Cerebellar nuclear complex (tissue), 1 donor: ENCODE measurements around the gene ENTPD6.

ENCODE experiments used
- DNase-seq, 2 experiments: peaks; one replicate each; lab custom pipeline; 2025; lab: John Stamatoyannopoulos, UW

ENTPD6 gene

GRCh38 chr20:25188218-25188617 lies 7.3 kb upstream of the ENTPD6 start:
- no peak for DNase-seq

- no peak for DNase-seq
These were observed 4.5 kb upstream of the ENTPD6 start for GRCh38 chr20:25191051-25191450.

DNA sequence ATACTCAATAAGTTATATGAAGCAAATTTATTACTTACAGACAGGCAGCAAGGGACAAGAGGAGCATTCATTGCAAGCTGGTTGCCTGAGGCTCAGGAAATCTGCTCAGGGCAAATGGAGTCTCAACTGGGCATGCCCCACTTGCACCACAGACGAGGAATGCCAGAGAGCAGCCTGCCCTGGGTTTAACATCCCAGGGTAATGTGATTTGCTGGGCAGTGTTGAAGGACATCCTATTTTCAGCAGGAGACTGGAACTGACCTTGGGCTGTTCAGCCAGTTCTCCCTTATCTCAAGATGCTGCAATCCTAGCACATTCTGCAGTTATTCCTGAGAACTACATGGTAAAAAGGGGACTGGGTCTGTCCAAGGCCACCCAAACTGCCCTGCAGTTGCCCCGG lies 3.8 kb upstream of the ENTPD6 start:
- DNase-seq = no peak

- no peak for DNase-seq
These were observed 1.7 kb upstream of the ENTPD6 start for GRCh38 chr20:25193843-25194242.

DNA sequence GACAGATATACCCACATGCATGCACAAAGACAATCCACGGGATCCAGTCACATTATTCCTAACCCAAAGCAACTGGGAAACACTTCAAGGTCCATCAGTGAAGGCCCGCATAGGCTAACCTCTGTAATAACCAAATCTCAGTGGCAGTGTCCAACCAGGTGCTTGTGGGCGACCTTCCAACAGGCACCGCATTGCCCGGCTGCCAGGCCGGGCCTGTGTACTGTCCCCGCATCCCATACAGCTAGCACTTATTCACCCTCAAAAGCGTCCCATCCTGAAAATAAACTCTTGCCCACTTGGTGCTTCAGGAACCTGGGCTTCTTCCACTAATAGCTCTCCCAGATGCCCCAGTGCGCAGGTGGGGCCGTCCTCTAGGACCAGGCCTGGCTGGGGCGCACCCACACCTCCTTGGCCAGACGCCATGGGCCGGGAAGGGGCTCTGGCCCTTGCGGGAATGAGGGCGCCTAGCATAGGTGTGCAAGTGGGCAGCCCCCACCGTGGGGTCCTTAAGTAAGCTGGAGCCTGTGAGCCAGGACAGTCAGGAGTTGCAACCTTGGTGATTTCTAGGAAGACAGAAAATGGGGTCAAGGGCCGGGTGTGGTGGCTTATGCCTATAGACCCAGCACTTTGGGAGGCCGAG lies 1.1 kb upstream of the ENTPD6 start:
- no peak for DNase-seq

GRCh38 chr20:25195962-25196785 lies 662 bp downstream of the ENTPD6 start:
- no peak for DNase-seq

DNA sequence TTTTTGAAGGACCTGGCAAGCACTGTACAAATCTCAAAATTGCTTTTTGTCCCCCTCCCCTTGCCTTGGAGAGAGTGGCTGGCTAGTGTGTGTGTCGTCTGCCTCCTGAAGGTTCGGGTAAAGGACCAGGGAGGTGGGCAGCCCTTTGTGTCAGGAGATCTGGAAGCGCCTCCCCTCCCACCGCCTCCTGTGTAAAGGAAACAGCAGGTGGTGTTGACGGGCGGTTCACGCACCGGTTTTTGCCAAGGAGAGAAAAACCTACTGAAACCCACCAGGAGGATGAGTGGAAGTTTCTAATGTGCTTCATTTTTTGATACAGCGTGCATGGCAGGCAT lies 1.2 kb downstream of the ENTPD6 start:
- DNase-seq = no peak

DNA sequence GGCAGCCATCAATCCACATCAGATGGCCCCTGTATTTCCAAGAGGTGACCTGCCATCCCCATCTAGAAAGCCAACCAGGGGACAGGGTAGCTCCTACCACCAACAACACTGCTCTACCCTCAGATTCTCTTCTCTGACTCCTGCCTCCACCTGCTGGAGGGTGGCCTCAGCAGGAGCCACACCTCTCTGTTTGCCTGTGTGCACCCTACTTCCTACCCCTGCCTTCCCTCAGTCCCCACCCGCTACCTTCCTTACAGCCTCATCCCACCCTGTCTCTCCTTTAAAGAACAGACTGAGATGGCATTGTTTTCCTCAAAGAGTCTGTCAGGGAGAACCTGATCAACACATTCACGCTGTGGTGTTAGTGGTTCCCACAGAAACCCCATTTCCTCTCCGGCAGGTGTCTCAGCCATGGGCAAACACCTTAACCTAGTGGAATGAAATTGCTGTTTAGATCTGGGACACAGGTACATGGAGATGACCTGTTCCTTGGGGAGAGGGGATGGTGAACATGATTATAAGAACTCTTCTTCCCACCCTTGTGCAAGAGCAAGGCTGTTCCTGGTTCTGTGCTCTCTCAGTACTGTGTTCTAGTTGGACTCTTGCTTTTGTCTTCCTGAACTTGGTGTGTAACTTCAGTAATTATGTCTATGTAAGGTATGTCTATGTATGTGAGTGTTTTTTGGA lies 1.8 kb downstream of the ENTPD6 start:
- DNase-seq = no peak

DNA sequence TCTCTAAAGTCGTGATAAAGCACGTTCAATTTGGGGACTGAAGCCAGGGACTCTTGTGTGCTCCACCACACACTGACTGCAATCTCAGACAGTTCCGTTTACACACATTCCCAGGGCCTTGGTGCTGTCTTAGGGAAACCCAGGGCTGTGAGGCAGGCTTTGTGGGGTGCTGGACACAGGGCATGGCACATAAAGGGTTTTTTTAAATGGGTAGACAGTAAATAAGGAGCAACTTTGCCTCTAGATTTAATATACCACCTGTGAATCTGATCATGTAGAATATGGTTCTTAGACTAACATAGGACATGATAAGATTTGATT lies 2.3 kb downstream of the ENTPD6 start:
- no peak for DNase-seq

DNA sequence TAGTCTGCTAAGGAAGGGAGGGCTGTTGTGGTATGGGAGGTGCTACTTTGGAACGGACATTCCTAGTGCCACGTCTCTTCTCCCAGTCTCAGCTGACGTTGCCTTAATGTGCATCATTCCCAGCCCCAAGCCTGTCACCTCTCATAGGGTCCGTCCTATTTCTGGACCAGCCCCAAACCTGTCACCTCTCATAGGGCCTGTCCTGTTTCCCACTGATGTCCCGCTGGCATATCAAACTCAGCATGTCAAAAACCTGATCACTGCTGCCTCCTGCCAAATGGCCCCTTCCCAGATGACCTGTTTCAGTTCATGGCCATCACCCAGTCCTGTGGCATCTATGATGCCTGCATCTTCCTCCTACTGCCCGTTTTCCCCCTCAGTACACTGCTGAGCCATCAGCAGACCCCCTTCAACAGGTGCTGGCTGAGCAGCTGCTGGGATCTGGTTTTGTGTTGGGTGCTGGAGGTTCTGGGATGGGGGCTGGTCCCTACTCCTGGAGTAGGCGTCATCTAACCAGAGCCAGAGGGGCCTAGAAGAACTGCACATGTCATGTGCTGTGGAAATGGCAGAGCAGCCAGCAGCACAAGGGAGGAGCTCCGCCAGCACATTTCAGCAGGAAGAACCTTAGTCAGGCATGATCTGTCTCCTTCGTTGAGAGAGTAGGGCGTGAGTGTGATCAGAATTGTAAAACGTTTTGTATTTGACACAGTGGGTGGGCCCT lies 3.3 kb downstream of the ENTPD6 start:
- DNase-seq = no peak

GRCh38 chr20:25199473-25200260 lies 4.2 kb downstream of the ENTPD6 start:
- no peak for DNase-seq

DNA sequence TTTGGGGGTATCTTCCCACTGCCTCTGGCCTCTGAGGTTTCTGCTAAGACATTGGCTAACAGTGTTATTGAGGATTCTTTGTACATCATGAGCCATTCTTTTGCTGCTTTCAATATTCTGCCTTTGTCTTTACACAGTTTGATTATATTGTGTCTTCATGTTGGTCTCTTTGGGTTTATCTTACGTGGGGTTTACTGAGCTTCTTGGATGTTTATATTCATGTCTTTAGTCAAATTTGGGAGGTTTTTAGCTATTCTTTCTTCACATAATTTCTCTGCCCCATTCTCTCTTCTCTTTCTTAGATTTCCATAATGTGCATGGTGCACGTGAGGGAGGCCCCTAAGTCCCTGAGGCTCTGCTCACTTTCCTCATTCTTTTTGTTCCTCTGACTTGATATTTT lies 7.6 kb downstream of the ENTPD6 start:
- DNase-seq = no peak

GRCh38 chr20:25203871-25204320 lies 8.4 kb downstream of the ENTPD6 start:
- no peak for DNase-seq

DNA sequence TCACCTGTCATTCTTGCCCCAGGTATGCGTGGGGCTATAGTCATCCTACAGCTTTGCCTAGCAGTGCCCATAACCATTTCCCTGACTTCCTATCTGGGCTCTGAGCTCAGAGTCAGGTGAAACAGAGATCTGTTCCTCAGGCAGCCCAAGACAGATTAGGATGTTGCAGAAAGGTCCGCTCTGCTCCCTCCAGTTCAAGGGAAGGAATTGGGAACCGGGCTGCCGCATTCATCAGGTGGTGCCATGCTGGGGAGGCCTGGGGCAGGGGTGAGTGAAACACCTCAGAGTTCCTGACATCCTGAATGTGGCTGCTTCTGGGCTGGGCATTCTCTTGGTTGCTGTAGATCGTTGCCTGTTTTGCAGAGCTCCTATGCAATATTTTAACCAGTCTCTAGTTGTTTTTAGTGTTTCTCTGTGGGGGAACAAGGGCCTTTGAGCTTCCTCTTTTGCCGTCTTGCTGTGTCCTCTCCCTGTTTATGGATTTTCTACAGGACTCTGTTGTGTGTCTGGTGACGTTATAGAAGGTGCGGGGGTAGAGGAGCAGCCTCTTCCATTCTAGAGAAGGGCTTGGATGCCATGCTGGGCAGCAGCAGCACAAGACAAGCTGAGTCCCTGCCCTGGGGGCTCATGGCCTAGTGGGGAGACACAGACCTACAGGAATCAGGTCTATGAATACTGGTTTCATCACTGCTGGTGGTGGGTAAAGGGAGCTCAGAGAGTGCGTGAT lies 9.2 kb downstream of the ENTPD6 start:
- DNase-seq = no peak

- DNase-seq = no peak
These were observed 10.0 kb downstream of the ENTPD6 start for GRCh38 chr20:25205277-25206062.

DNA sequence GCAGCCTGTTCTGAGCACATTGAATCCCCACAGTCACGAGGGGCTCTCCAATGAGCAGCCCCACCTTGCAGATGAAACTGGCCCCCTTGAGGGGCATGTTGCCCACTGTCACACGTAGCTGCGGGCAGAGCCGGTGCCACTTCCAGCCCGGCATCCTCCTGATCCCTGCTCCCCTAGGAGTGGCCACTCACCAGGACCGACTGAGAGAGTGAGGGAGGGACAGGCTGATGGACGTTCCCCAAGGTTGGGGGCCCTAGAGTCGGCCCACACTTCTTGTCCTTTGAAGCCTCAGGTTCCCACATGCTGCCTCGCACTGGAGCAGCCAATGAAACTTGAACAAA lies 10.5 kb downstream of the ENTPD6 start:
- no peak for DNase-seq

GRCh38 chr20:25206548-25206947 lies 11.0 kb downstream of the ENTPD6 start:
- DNase-seq = no peak

- no peak for DNase-seq
These were observed 11.8 kb downstream of the ENTPD6 start for GRCh38 chr20:25207149-25207959.

- DNase-seq = no peak
These were observed 12.5 kb downstream of the ENTPD6 start for GRCh38 chr20:25207960-25208534.
